PC-3 (cell line): ENCODE data around the gene UBL7. TPM values are rescaled to one million over a fixed set of nuclear protein-coding genes. Genes with fewer than 3 reads are reported as not detected.
A peak's percentile ranks its signal among the peaks of the same experiment; 100 is the strongest.

Experiments used
- ATAC-seq: fragments of 200-7000 bp; cut with Tn5 transposase; 2 replicates; pipeline ENCODE4 v1.9.1; 2020; ENCODE audit warnings: mild to moderate bottlenecking, moderate library complexity
- BruUV-seq: library from RNA; stranded (reverse); fragments of 400-500 nt; replicated peaks from 2 replicates; lab custom pipeline; 2021; lab: Mats Ljungman, UMichigan
- CTCF ChIA-PET: fragments of 300-600 bp; sonication (Branson Sonifier 250); formaldehyde crosslinking; loops from one replicate; lab custom pipeline; 2022; ENCODE audit warnings: antibody characterized with exemption; lab: Charles Lee
- POLR2A ChIA-PET: fragments of 300-600 bp; sonication (Branson Sonifier 250); formaldehyde crosslinking; loops from one replicate; lab custom pipeline; 2022; ENCODE audit warnings: antibody characterized with exemption; ENCODE audit not compliant: unreplicated experiment; lab: Charles Lee
- DNase-seq: peaks from one replicate; pipeline ENCODE4 v3.0.0-alpha.2; 2015
- H2AFZ ChIP-seq: fragments of 300-600 bp; sonication (generic); 2 replicates; pipeline ENCODE4 v1.6.0; 2016; ENCODE audit warnings: antibody characterized with exemption, low read length
- H3F3A ChIP-seq: fragments of 300-600 bp; sonication (generic); one replicate; pipeline ENCODE4 v1.6.0; 2017; ENCODE audit warnings: antibody characterized with exemption, low read length, control low read depth, mild to moderate bottlenecking; ENCODE audit not compliant: unreplicated experiment
- H3K27ac ChIP-seq: fragments of 300-600 bp; sonication (generic); 2 replicates; pipeline ENCODE4 v1.5.1; 2016; ENCODE audit warnings: mild to moderate bottlenecking, low read length
- H3K27me3 ChIP-seq: fragments of 300-600 bp; sonication (generic); 2 replicates; pipeline ENCODE4 v1.6.1; 2016; ENCODE audit warnings: low read length, mixed read lengths
- H3K36me3 ChIP-seq: fragments of 300-600 bp; sonication (generic); 2 replicates; pipeline ENCODE4 v1.6.1; 2016; ENCODE audit warnings: low read depth, mixed run types, low read length, mixed read lengths
- H3K4me1 ChIP-seq: fragments of 300-600 bp; sonication (generic); 2 replicates; pipeline ENCODE4 v1.5.1; 2016; ENCODE audit warnings: low read length; ENCODE audit not compliant: insufficient read depth
- H3K4me2 ChIP-seq: fragments of 300-600 bp; sonication (generic); 2 replicates; pipeline ENCODE4 v1.6.0; 2016; ENCODE audit warnings: low read length
- H3K4me3 ChIP-seq: fragments of 300-600 bp; sonication (generic); 2 replicates; pipeline ENCODE4 v1.5.1; 2016; ENCODE audit warnings: mild to moderate bottlenecking, low read length, mixed read lengths
- H3K79me2 ChIP-seq: fragments of 300-600 bp; sonication (generic); 2 replicates; pipeline ENCODE4 v1.6.1; 2017; ENCODE audit warnings: low read length, mixed read lengths
- H3K9ac ChIP-seq: fragments of 300-600 bp; sonication (generic); 2 replicates; pipeline ENCODE4 v1.6.0; 2016; ENCODE audit warnings: mild to moderate bottlenecking, low read length
- H3K9me2 ChIP-seq: fragments of 300-600 bp; sonication (generic); replicated peaks from 2 replicates; pipeline ENCODE4 v1.6.1; 2016; ENCODE audit warnings: mixed run types, low read length, mixed read lengths
- H3K9me3 ChIP-seq: fragments of 300-600 bp; sonication (generic); 2 replicates; pipeline ENCODE4 v1.6.1; 2016; ENCODE audit warnings: low read length, mixed read lengths
- H4K20me1 ChIP-seq: fragments of 300-600 bp; sonication (generic); 2 replicates; pipeline ENCODE4 v1.6.1; 2016; ENCODE audit warnings: low read length, mixed read lengths
- CTCF ChIP-seq: fragments of 300-600 bp; sonication (generic); conservative IDR thresholded peaks from 2 replicates; pipeline ENCODE4 v1.5.1; 2017; ENCODE audit warnings: antibody characterized with exemption, low read depth, mild to moderate bottlenecking, low read length
- EZH2 ChIP-seq: fragments of 300-600 bp; sonication (generic); IDR thresholded peaks from one replicate; pipeline ENCODE4 v1.6.1; 2017; ENCODE audit warnings: antibody characterized with exemption, mild to moderate bottlenecking, low read length; ENCODE audit not compliant: unreplicated experiment
- EZH2phosphoT487 ChIP-seq: fragments of 300-600 bp; sonication (generic); IDR thresholded peaks from 2 replicates; pipeline ENCODE4 v1.6.1; 2018; ENCODE audit warnings: mild to moderate bottlenecking, antibody characterized with exemption, low read length, borderline replicate concordance
- intact Hi-C: fragments of 100-400 bp; cut with micrococcal nuclease; formaldehyde crosslinking; loops from 2 replicates; pipeline ENCODE4 v1.9.0; 2023
- total RNA-seq: library from RNA; depleted of rRNA; stranded (reverse); fragments of >200 nt; gene quantifications from 2 replicates; pipeline ENCODE4 v1.2.3, GENCODE V29; 2014

Gene UBL7
- total RNA-seq, 1 experiment from 2014 or later: 57.1 TPM

- Histone ChIP-seq H3K27ac (peak overlapping the region; percentile 53), H3F3A (no peaks in the 10 kb centered on the region), H3K27me3 (no peaks in the 10 kb centered on the region), H2AFZ (no peak overlapping the region), H3K9ac (peak overlapping the region; percentile 91), H3K4me1 (peaks cover 40% of the 10 kb centered on the region), H3K79me2 (peaks cover 66% of the 10 kb centered on the region), H3K4me3 (peak overlapping the region; percentile 94), H3K9me3 (no peaks in the 10 kb centered on the region), H4K20me1 (peaks cover 52% of the 10 kb centered on the region), H3K4me2 (peak overlapping the region; percentile 99), H3K36me3 (peaks cover 22% of the 10 kb centered on the region; the same call in 1 of the 2 replicates), H3K9me2 (no peaks in the 10 kb centered on the region)
- no TSS peak for BruUV-seq
- intact Hi-C loops: loop anchor here (1.0 to 5.0 kb wide), 2 partner anchors 13 to 36 kb away; no protein-coding TSS in a partner anchor
- TF ChIP-seq EZH2phosphoT487 (no peak), EZH2 (no peak), CTCF (no peak)
- POLR2A ChIA-PET: no interaction called here
- ATAC-seq (peak; percentile 18), DNase-seq (no peak)
- CTCF ChIA-PET: no interaction called here
Measured at GRCh38 chr15:74432968-74433591, 27.9 kb downstream of the UBL7 start.

GRCh38 chr15:74432271-74432967 is 28.5 kb downstream of the UBL7 start:
- ChIA-PET POLR2A (no interaction called here), CTCF (no interaction called here)
- H3K9me3 ChIP-seq: no peaks in the 10 kb centered on the region
- ATAC-seq (0 out of 2 replicates have a peak, but pooled peaks have one; percentile 9), DNase-seq (peak; percentile 18)
- peak overlapping the region; percentile 99 for H3K4me2 ChIP-seq
- peaks cover 73% of the 10 kb centered on the region for H3K79me2 ChIP-seq
- peaks cover 29% of the 10 kb centered on the region for H3K36me3 ChIP-seq
- TF ChIP-seq EZH2phosphoT487 (no peak), EZH2 (no peak), CTCF (no peak)
- H3K9ac ChIP-seq: peak overlapping the region; percentile 91
- H4K20me1 ChIP-seq: peaks cover 59% of the 10 kb centered on the region
- peaks cover 40% of the 10 kb centered on the region for H3K4me1 ChIP-seq
- no TSS peak for BruUV-seq
- H3K27me3 ChIP-seq: no peaks in the 10 kb centered on the region
- no peaks in the 10 kb centered on the region for H3F3A ChIP-seq
- intact Hi-C loops: loop anchor here (5.0 kb wide), 1 partner anchor 35 kb away; no protein-coding TSS in a partner anchor
- H3K4me3 ChIP-seq: peak overlapping the region; percentile 94
- peak overlapping the region; percentile 39 for H3K27ac ChIP-seq
- H2AFZ ChIP-seq: no peak overlapping the region
- H3K9me2 ChIP-seq: no peaks in the 10 kb centered on the region
